DMS53 (cell line): ENCODE results near the gene SIT1.
"Not testable (repeated sequence)": the region's sequence is repeated elsewhere in the genome, so short reads cannot be mapped to it uniquely, and the experiment has no call there.

Experiments
- DNase-seq: peaks from one replicate; lab custom pipeline; 2025; lab: John Stamatoyannopoulos, UW

The SIT1 gene

DNA sequence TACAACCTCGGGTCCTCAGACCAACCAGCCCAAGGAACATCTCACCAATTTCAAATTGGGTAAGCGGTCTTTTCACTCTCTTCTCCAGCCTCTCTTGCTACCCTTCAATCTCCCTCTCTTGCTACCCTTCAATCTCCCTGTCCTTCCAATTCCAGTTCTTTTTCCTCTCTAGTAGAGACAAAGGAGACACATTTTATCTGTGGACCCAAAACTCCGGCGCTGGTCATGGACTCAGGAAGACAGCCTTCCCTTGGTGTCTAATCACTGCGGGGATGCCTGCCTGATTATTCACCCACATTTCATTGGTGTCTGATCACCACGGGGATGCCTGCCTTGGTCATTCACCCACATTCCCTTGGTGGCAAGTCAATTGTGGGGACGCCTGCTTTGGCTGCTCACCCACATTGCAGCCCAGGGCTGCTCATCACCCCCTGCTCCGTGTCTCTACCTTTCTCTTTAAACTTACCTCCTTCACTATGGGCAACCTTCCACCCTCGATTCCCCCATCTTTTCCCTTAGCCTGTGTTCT lies 13.2 kb downstream of the SIT1 start:
- DNase-seq = not testable (repeated sequence)

GRCh38 chr9:35636877-35637246 lies 13.9 kb downstream of the SIT1 start:
- not testable (repeated sequence) for DNase-seq

- DNase-seq = no peak
Measured at GRCh38 chr9:35636135-35636876, 14.4 kb downstream of the SIT1 start.

- no peak for DNase-seq
Measured at GRCh38 chr9:35635730-35636129, 15.0 kb downstream of the SIT1 start.

- no peak for DNase-seq
Measured at GRCh38 chr9:35629597-35629996, 21.1 kb downstream of the SIT1 start.

- DNase-seq = no peak
Measured at GRCh38 chr9:35628389-35628991, 22.2 kb downstream of the SIT1 start.

DNA sequence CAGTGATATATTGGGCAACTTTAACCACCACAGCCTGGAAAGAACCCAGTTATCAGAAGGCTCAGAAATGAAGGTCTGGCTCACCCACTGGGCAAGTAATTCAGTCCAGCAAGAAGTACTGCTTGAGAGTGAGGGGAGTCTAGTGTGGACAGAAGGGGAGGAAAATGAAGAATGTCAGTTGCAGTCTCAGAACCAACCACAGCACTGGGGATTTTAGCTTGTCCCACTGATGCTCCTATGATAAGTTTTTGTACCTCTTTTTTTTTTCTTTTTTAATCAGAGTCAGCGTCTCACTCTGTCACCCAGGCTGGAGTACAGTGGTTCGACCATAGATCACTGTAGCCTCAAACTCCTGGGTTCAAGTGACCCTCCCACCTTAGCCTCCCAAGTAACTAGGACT lies 23.2 kb downstream of the SIT1 start:
- DNase-seq = no peak

DNA sequence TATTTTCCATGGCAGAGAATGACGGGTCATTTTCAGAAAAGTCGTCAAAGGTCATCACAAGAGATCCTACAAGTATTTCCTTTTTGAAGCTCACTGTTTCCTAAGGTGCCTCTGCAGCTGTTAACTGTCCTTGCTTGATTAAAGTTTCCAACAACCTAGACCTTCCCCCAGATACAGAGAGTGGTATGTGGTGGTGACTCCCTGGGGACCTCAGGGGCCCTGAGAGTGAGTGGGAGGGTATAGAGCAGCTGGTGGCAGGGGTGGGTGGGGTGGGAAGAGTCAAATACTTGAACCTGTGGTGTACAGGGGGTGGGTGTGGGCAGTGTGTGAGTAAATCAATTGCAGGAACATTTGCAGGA lies 31.0 kb downstream of the SIT1 start:
- no peak for DNase-seq

GRCh38 chr9:35618854-35619799 lies 31.6 kb downstream of the SIT1 start:
- DNase-seq = no peak

DNA sequence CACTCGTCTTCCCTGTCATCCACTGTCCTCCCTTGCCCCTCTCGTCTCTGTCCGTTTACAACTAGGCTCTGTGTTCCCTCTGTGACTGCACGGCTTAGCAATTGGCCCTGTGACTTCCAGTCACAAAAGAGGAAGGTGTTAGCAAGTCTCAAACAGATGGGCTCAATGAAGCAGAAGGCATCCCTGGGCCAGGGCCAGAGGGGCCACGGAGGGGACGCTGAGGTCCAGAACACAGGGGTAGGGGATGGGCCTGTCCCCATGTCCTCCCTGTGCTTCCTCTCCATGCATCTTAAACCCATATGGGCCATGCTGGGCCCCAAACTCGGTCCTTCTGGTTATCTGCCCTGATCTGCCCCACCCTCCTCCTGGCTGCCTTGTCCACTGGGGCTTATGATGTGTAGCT lies 32.4 kb downstream of the SIT1 start, which contains the start of gene CD72:
CD72 (minus strand) TSS at position 89 of the 403 bp plus-strand sequence. CDS start 110 bp downstream, outside the sequence.
- no peak for DNase-seq

DNA sequence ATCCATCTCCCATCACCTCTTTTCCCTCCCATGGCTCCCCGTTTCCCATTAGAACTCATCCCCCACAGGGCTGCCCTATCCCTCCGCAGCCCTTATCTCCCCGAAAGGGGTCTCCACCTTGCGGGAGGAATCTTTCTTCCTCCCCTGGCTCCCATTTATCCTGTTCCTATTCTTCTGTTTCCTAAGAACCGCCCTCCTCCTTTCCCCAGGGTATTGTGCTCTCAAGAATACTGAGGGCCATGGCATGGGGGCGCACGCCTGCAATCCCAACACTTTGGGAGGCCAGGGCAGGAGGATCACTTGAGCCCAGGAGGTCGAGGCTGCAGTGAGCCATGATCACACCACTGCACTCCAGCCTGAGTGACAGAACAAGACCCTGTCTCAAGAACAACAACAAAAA lies 33.2 kb downstream of the SIT1 start:
- DNase-seq = no peak

- peak; percentile 68 for DNase-seq
Measured at GRCh38 chr9:35616681-35617459, 33.9 kb downstream of the SIT1 start.

- no peak for DNase-seq
Measured at GRCh38 chr9:35615981-35616680, 34.6 kb downstream of the SIT1 start.

DNA sequence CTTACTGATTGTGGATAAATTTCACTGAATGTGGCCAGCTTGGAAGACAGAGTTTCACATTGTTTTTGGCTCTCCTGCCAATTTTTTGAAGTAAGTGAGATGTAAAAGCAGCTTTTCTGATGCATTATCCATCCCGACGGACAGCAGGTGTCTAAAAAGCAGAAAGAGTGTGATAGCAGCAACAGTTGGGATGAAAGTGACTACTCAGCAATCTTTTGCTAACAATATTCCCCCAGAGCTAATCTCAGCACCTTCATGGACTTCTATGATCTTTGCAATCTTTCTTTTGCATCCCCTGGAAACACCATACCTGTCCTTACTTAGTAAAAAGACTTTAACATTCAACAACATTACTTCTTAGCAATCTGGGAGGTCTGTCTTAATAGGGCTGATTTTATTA lies 37.9 kb downstream of the SIT1 start:
- DNase-seq = no peak

DNA sequence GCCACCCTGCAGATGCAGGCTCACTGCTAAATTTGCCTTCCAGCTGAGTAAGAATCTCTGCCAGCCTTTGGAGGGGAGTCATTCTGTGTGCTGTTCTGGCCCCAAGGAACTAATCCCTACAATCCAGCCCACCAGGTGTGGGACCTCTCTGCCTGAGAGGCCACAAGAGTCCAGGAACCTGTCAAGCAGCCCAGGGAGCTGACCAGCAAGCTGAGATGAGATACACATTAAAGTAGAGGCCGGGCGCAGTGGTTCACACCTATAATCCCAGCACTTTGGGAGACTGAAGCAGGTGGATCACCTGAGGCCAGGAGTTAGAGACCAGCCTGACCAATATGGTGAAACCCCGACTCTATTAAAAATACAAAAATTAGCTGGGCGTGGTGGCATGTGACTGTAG lies 38.7 kb downstream of the SIT1 start:
- not testable (repeated sequence) for DNase-seq

DNA sequence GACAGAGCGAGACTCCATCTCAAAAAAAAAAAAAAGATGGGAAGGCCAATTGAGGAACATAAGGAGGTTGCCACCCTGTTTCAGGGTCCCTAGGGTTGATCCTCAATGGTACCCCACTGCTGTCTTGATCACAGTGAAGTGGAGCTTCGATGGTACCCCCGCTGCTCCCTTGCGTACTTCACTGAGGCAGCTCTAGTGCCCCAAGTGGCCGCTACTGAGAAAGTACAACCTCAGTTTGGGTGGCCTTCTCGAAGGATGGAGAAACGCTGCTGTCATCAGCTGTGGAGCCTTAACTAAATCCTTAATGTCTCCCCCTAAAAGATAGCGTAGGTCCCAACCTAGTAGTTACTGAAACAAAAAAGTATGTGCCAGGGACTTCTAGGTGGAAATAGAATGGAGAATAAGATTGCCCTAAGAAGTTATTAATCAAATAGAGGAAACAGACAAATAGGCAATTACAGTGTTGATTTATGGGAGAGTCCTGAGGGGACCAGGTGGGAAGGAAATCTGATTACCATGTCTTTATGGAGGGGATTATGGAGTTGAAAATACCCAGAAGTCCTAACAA lies 39.4 kb downstream of the SIT1 start:
- DNase-seq = peak; percentile 53

GRCh38 chr9:35609820-35610163 lies 40.9 kb downstream of the SIT1 start:
- DNase-seq = no peak

GRCh38 chr9:35609001-35609819 lies 41.5 kb downstream of the SIT1 start:
- no peak for DNase-seq

DNA sequence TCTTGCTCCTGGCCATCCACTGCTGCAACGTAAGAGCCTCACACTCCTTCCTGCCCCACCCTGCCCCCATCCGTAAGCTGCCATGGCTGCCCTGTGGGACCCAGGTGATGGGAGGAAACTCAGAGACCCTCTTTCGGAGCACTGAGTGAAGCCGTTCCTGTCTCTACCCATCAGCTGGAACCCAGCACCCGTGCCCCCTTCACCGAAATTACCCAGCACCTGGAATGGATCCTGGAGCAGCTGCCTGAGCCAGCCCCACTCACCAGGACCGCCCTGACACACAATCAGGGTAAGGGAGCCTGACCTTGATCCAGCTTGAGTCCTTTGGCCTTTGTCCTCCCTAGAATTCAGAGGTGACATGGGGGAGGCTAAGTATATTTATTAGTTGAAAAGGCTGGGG lies 42.5 kb downstream of the SIT1 start:
- no peak for DNase-seq

DNA sequence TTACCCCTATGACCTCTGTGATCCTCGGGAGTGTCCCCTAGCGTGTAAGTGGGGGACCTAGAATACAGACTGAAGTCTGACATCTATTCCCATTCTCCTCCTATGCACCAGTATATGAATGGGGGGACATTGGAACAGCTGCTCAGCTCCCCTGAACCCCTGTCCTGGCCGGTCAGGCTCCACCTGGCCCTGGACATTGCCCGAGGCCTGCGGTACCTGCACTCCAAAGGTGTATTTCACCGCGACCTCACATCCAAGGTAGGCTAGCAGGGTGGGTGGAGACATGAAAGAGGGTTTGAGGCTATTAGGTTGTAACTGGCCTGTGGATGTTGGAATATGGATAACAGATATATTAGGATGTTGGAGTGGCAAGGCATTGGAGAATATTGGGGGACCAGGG lies 44.0 kb downstream of the SIT1 start:
- DNase-seq = no peak
